Activated CD4-positive, alpha-beta T cell treated with anti-CD3 and anti-CD28 coated beads for 36 hours (primary cell): ENCODE data around the gene C16orf74. TPM values are rescaled to one million over a fixed set of nuclear protein-coding genes. Genes with fewer than 3 reads are reported as not detected.
A peak's percentile ranks its signal among the peaks of the same experiment; 100 is the strongest.

Source experiments
- ATAC-seq: fragments of 200-7000 bp; cut with Tn5 transposase; one replicate; pipeline ENCODE4 v1.10.0; 2021; ENCODE audit warnings: mild to moderate bottlenecking, moderate library complexity
- CTCF ChIA-PET: fragments of 350-600 bp; sonication (Branson Sonifier 250); formaldehyde crosslinking; loops from one replicate; lab custom pipeline; 2021; ENCODE audit warnings: antibody characterized with exemption; lab: Charles Lee
- POLR2A ChIA-PET: fragments of 350-600 bp; sonication (Branson Sonifier 250); formaldehyde crosslinking; loops from one replicate; lab custom pipeline; 2021; ENCODE audit warnings: antibody characterized with exemption, inconsistent platforms; lab: Charles Lee
- DNase-seq: peaks from one replicate; pipeline ENCODE4 v3.0.0-alpha.2; 2020
- H3K27ac Mint-ChIP-seq: one replicate; pipeline ENCODE4 v1.8.0; 2021; ENCODE audit warnings: mixed read lengths
- H3K27me3 Mint-ChIP-seq: one replicate; pipeline ENCODE4 v1.8.0; 2021; ENCODE audit warnings: mixed read lengths
- H3K36me3 Mint-ChIP-seq: one replicate; pipeline ENCODE4 v1.8.0; 2021; ENCODE audit warnings: low read depth, mixed read lengths
- H3K4me1 Mint-ChIP-seq: one replicate; pipeline ENCODE4 v1.8.0; 2021; ENCODE audit warnings: mixed read lengths
- H3K4me3 Mint-ChIP-seq: one replicate; pipeline ENCODE4 v1.8.0; 2021; ENCODE audit warnings: mild to moderate bottlenecking, moderate library complexity, mixed read lengths
- H3K9me3 Mint-ChIP-seq: one replicate; pipeline ENCODE4 v1.8.0; 2021; ENCODE audit warnings: low read depth, mixed read lengths
- intact Hi-C, 2 experiments: fragments of 100-400 bp; cut with DNase I in 1 of 2; cut with micrococcal nuclease in 1 of 2; formaldehyde crosslinking; loops; one replicate each; pipeline versions ENCODE4 v1.14.2 to v1.15.1; 2022 to 2024; cut with DNase I, micrococcal nuclease
- microRNA-seq: library from miRNA; unstranded; fragments of <30 nt; microRNA quantifications from one replicate; pipeline ENCODE4 v1.2.0, GENCODE V29; 2021; ENCODE audit warnings: borderline replicate concordance
- total RNA-seq, 2 experiments: library from RNA; stranded (reverse); gene quantifications; one replicate each; pipeline ENCODE4 v1.2.3, GENCODE V29; 2021

The C16orf74 gene
- total RNA-seq, 2 experiments from 2014 or later, result 0.23 to 0.25 TPM

GRCh38 chr16:85661740-85662481, 89.0 kb downstream of the C16orf74 start:
- Mint-ChIP-seq H3K36me3 (peaks cover 23% of the 10 kb centered on the region), H3K27me3 (no peaks in the 10 kb centered on the region), H3K4me3 (no peak overlapping the region), H3K4me1 (no peaks in the 10 kb centered on the region), H3K27ac (no peak overlapping the region), H3K9me3 (no peaks in the 10 kb centered on the region)
- ChIA-PET CTCF (interaction anchor here (0.7 to 5.8 kb wide), 2 partner anchors 54 to 234 kb away, joined by 3 to 26 read pairs; no protein-coding TSS in a partner anchor), POLR2A (no interaction called here)
- DNase-seq (no peak), ATAC-seq (no peak)
- intact Hi-C loops, result no loop called here

- intact Hi-C loops, result no loop called here
- H3K36me3 Mint-ChIP-seq, result peaks cover 25% of the 10 kb centered on the region
- H3K4me3 Mint-ChIP-seq, result no peak overlapping the region
- POLR2A ChIA-PET, result no interaction called here
- no peak for DNase-seq
- H3K27me3 Mint-ChIP-seq, result no peaks in the 10 kb centered on the region
- no peaks in the 10 kb centered on the region for H3K4me1 Mint-ChIP-seq
- H3K9me3 Mint-ChIP-seq, result no peaks in the 10 kb centered on the region
- CTCF ChIA-PET, result interaction anchor here (0.6 to 5.8 kb wide), 4 partner anchors 11 to 55 kb away, joined by 3 to 26 read pairs (median 6); no protein-coding TSS in a partner anchor
- no peak for ATAC-seq
- no peak overlapping the region for H3K27ac Mint-ChIP-seq
Measured at GRCh38 chr16:85660843-85661739, 89.8 kb downstream of the C16orf74 start.

GRCh38 chr16:85659805-85660511, 90.9 kb downstream of the C16orf74 start:
- ChIA-PET POLR2A (no interaction called here), CTCF (interaction anchor here (0.5 to 5.8 kb wide), 16 partner anchors 10 to 433 kb away, joined by 3 to 26 read pairs (median 4); no protein-coding TSS in a partner anchor)
- no peaks in the 10 kb centered on the region for H3K4me1 Mint-ChIP-seq
- H3K27me3 Mint-ChIP-seq, result no peaks in the 10 kb centered on the region
- ATAC-seq (peak; percentile 85), DNase-seq (peak; percentile 82)
- H3K4me3 Mint-ChIP-seq, result no peak overlapping the region
- no peaks in the 10 kb centered on the region for H3K9me3 Mint-ChIP-seq
- intact Hi-C loops, result loop anchor here (1.0 kb wide), 1 partner anchor 58 kb away; no protein-coding TSS in a partner anchor
- H3K36me3 Mint-ChIP-seq, result peaks cover 17% of the 10 kb centered on the region
- no peak overlapping the region for H3K27ac Mint-ChIP-seq

- intact Hi-C loops, result loop anchor here (1.0 kb wide), 1 partner anchor 59 kb away; no protein-coding TSS in a partner anchor
- H3K4me3 Mint-ChIP-seq, result no peak overlapping the region
- H3K27me3 Mint-ChIP-seq, result no peaks in the 10 kb centered on the region
- POLR2A ChIA-PET, result no interaction called here
- H3K27ac Mint-ChIP-seq, result no peak overlapping the region
- CTCF ChIA-PET, result interaction anchor here (0.5 to 5.8 kb wide), 15 partner anchors 9 to 432 kb away, joined by 3 to 26 read pairs (median 4); no protein-coding TSS in a partner anchor
- ATAC-seq, result no peak
- H3K9me3 Mint-ChIP-seq, result no peaks in the 10 kb centered on the region
- DNase-seq, result no peak
- H3K36me3 Mint-ChIP-seq, result peaks cover 13% of the 10 kb centered on the region
- H3K4me1 Mint-ChIP-seq, result no peaks in the 10 kb centered on the region
Measured at GRCh38 chr16:85659336-85659735, 91.6 kb downstream of the C16orf74 start.

GRCh38 chr16:85658504-85659326, 92.2 kb downstream of the C16orf74 start:
- Mint-ChIP-seq H3K27ac (no peak overlapping the region), H3K36me3 (peaks cover 10% of the 10 kb centered on the region), H3K27me3 (no peaks in the 10 kb centered on the region), H3K9me3 (no peaks in the 10 kb centered on the region), H3K4me1 (no peaks in the 10 kb centered on the region), H3K4me3 (no peak overlapping the region)
- intact Hi-C loops, result loop anchor here (1.0 kb wide), 1 partner anchor 60 kb away; no protein-coding TSS in a partner anchor
- ChIA-PET CTCF (interaction anchor here (0.6 to 5.8 kb wide), 18 partner anchors 9 to 432 kb away, joined by 3 to 26 read pairs (median 4); no protein-coding TSS in a partner anchor), POLR2A (no interaction called here)
- DNase-seq, result no peak
- no peak for ATAC-seq

GRCh38 chr16:85657996-85658395, 92.9 kb downstream of the C16orf74 start:
- POLR2A ChIA-PET, result no interaction called here

More at GRCh38 chr16:85657996-85658395, 92.9 kb downstream of the C16orf74 start:
- no peak overlapping the region for H3K4me3 Mint-ChIP-seq
- ATAC-seq, result no peak
- CTCF ChIA-PET, result interaction anchor here (0.7 to 5.8 kb wide), 6 partner anchors 15 to 238 kb away, joined by 3 to 26 read pairs (median 4); no protein-coding TSS in a partner anchor
- intact Hi-C loops, result no loop called here
- peaks cover 9% of the 10 kb centered on the region for H3K36me3 Mint-ChIP-seq
- no peaks in the 10 kb centered on the region for H3K27me3 Mint-ChIP-seq
- H3K4me1 Mint-ChIP-seq, result no peaks in the 10 kb centered on the region
- no peak overlapping the region for H3K27ac Mint-ChIP-seq
- no peak for DNase-seq
- no peaks in the 10 kb centered on the region for H3K9me3 Mint-ChIP-seq

Small RNA genes within 50 kb of the gene (microRNA-seq; reads per million reads assigned to microRNA genes)
- not detected for gene MIR1910

Other genes with a start within 250 kb of the C16orf74 start
- gene GSE1, start 137.8 kb downstream of the C16orf74 start, total RNA-seq, result 10 to 100 TPM; 13.2 to 13.5 TPM
- gene GINS2, start 62.1 kb downstream of the C16orf74 start, total RNA-seq, result 10 to 100 TPM; 86.4 to 87.5 TPM
- 10 to 100 TPM; 30.4 to 32.9 TPM for gene EMC8, start 48.4 kb upstream of the C16orf74 start, total RNA-seq
- gene COX4I1, start 48.6 kb upstream of the C16orf74 start, total RNA-seq, result 100 to 1,000 TPM; 374 to 508 TPM
- gene IRF8, start 148.1 kb upstream of the C16orf74 start, total RNA-seq, result 100 to 1,000 TPM; 227 to 250 TPM